Ishikawa (cell line): ENCODE data around the gene IL17REL.

Experiments
- CEBPB ChIP-seq: IDR thresholded peaks from 2 replicates; pipeline ENCODE4 v1.6.1; 2012
- CREB1 ChIP-seq: IDR thresholded peaks from 2 replicates; pipeline ENCODE4 v1.6.1; 2012; ENCODE audit warnings: low read depth
- EGR1 ChIP-seq: IDR thresholded peaks from 2 replicates; pipeline ENCODE4 v1.6.1; 2012
- EP300 ChIP-seq: IDR thresholded peaks from 2 replicates; pipeline ENCODE4 v1.6.1; 2012; ENCODE audit warnings: borderline replicate concordance
- FOXM1 ChIP-seq: IDR thresholded peaks from 2 replicates; pipeline ENCODE4 v1.6.1; 2012; ENCODE audit warnings: low read depth, borderline replicate concordance
- NFIC ChIP-seq: IDR thresholded peaks from 2 replicates; pipeline ENCODE4 v1.6.1; 2012
- RAD21 ChIP-seq: IDR thresholded peaks from 2 replicates; pipeline ENCODE4 v1.6.1; 2012; ENCODE audit warnings: low read depth
- TAF1 ChIP-seq: IDR thresholded peaks from 2 replicates; pipeline ENCODE4 v1.6.1; 2012; ENCODE audit warnings: low read depth, mild to moderate bottlenecking
- TCF12 ChIP-seq: IDR thresholded peaks from 2 replicates; pipeline ENCODE4 v1.6.1; 2012; ENCODE audit warnings: low read depth
- TEAD4 ChIP-seq: IDR thresholded peaks from 2 replicates; pipeline ENCODE4 v1.6.1; 2012
- YY1 ChIP-seq: IDR thresholded peaks from 2 replicates; pipeline ENCODE4 v1.6.1; 2012; ENCODE audit warnings: low read depth
- ZBTB7A ChIP-seq: IDR thresholded peaks from 2 replicates; pipeline ENCODE4 v1.6.1; 2012; ENCODE audit warnings: low read depth
- TF ChIP-seq, protein P1 (sequence below): IDR thresholded peaks from 2 replicates; pipeline ENCODE4 v1.6.1; 2012
- TF ChIP-seq, protein P2 (sequence below): IDR thresholded peaks from 2 replicates; pipeline ENCODE4 v1.6.1; 2012
- TF ChIP-seq, protein P3 (sequence below): IDR thresholded peaks from 2 replicates; pipeline ENCODE4 v1.6.1; 2012; ENCODE audit warnings: low read depth, mild to moderate bottlenecking

IL17REL gene

DNA sequence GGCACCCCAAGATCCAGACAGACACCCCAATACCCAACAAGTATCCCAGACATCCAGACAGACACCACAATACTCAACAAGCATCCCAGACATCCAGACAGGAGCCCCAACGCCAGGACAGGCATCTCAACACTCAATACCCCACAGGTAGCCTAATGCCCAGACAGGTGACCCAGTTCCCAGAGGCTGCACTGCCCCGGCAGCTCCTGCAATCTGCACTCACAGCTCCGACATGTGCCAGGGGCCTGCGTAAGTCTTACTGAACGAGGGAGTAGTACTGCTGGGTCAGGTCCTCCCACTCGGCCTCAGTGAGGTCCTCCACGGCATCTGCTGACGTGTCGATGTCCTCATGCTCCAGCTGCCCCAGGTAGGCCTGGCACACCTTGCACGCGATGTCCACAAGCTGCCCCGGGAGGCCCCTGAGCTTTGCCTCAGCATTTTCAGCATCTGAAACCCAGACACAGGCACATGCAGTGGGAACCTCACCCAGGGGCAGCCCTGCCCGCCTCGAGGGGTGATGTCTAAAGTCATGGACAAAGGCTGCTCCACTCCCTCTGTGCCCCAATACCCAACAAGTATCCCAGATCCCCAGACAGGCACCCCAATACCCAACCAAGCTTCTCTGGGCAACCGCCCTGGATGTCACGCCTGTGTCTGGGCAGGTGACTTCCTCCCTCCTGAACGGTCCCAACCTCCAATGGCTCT is 28.9 kb upstream of the IL17REL start:
- TF ChIP-seq, protein P1, sequence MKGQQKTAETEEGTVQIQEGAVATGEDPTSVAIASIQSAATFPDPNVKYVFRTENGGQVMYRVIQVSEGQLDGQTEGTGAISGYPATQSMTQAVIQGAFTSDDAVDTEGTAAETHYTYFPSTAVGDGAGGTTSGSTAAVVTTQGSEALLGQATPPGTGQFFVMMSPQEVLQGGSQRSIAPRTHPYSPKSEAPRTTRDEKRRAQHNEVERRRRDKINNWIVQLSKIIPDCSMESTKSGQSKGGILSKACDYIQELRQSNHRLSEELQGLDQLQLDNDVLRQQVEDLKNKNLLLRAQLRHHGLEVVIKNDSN = no peak
- TF ChIP-seq RAD21 = no peak
- TF ChIP-seq, protein P2, sequence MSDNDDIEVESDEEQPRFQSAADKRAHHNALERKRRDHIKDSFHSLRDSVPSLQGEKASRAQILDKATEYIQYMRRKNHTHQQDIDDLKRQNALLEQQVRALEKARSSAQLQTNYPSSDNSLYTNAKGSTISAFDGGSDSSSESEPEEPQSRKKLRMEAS = no peak
- TF ChIP-seq TCF12 = no peak
- TF ChIP-seq CEBPB = no peak
- TF ChIP-seq TEAD4 = no peak
- no peak for TF ChIP-seq CREB1
- no peak for TF ChIP-seq EP300
- no peak for TF ChIP-seq EGR1
- no peak for TF ChIP-seq TAF1
- TF ChIP-seq NFIC = no peak
- TF ChIP-seq, protein P3, sequence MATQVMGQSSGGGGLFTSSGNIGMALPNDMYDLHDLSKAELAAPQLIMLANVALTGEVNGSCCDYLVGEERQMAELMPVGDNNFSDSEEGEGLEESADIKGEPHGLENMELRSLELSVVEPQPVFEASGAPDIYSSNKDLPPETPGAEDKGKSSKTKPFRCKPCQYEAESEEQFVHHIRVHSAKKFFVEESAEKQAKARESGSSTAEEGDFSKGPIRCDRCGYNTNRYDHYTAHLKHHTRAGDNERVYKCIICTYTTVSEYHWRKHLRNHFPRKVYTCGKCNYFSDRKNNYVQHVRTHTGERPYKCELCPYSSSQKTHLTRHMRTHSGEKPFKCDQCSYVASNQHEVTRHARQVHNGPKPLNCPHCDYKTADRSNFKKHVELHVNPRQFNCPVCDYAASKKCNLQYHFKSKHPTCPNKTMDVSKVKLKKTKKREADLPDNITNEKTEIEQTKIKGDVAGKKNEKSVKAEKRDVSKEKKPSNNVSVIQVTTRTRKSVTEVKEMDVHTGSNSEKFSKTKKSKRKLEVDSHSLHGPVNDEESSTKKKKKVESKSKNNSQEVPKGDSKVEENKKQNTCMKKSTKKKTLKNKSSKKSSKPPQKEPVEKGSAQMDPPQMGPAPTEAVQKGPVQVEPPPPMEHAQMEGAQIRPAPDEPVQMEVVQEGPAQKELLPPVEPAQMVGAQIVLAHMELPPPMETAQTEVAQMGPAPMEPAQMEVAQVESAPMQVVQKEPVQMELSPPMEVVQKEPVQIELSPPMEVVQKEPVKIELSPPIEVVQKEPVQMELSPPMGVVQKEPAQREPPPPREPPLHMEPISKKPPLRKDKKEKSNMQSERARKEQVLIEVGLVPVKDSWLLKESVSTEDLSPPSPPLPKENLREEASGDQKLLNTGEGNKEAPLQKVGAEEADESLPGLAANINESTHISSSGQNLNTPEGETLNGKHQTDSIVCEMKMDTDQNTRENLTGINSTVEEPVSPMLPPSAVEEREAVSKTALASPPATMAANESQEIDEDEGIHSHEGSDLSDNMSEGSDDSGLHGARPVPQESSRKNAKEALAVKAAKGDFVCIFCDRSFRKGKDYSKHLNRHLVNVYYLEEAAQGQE = no peak
- no peak for TF ChIP-seq YY1
- TF ChIP-seq FOXM1 = no peak
- no peak for TF ChIP-seq ZBTB7A

DNA sequence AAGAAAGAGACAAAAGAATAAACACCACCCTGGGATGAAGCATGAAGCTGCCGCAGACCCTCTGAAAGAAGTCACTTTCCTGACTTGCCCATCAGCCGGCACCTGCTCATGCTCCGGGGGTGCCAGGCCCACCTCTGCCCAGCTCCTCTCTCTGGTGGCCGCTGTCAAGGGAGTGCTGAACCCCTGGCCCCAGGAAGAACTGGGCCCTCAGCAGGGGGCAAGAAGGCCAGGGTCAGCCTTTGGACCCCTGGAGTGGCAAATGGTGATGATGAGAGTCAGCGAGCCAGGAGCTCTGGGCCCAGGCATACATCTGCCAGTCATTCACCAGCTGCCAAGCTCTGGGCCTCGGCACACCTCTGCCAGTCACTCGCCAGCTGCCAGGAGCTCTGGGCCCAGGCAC is 28.2 kb upstream of the IL17REL start:
- TF ChIP-seq TCF12 = no peak
- TF ChIP-seq, protein P2 = no peak
- no peak for TF ChIP-seq EP300
- TF ChIP-seq ZBTB7A = no peak
- TF ChIP-seq CREB1 = no peak
- TF ChIP-seq, protein P3 = no peak
- TF ChIP-seq NFIC = no peak
- TF ChIP-seq, protein P1 = no peak
- TF ChIP-seq RAD21 = no peak
- TF ChIP-seq EGR1 = no peak
- no peak for TF ChIP-seq TEAD4
- TF ChIP-seq YY1 = no peak
- TF ChIP-seq CEBPB = no peak
- no peak for TF ChIP-seq FOXM1
- no peak for TF ChIP-seq TAF1

DNA sequence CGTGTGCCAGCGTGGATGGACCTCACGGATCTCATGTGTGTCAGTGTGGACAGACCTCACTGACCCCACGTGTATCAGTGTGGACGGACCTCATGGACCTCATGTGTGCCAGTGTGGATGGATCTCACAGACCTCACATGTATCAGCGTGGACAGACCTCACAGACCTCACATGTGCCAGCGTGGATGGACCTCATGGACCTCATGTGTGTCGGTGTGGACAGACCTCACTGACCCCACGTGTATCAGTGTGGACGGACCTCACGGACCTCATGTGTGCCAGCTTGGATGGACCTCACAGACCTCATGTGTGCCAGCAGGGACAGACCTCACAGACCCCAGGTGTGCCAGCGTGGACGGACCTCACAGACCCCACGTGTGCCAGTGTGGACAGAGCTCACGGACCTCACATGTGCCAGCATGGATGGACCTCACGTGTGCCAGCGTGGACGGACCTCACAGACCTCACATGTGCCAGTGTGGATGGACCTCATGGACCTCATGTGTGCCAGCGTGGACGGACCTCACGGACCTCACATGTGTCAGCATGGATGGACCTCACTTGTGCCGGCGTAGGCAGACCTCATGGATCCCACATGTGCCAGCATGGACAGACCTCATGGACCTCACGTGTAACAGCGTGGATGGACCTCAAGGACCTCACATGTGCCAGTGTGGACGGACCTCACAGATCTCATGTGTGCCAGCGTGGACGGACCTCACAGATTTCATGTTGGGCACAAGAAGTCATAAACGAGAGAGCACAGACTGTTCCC is 27.3 kb upstream of the IL17REL start:
- TF ChIP-seq, protein P3 = no peak
- TF ChIP-seq, protein P1 = no peak
- TF ChIP-seq FOXM1 (no peak), TAF1 (no peak), RAD21 (no peak), EGR1 (no peak), EP300 (no peak), TEAD4 (no peak), YY1 (no peak), CREB1 (no peak), NFIC (no peak), ZBTB7A (no peak), TCF12 (no peak), CEBPB (no peak)
- TF ChIP-seq, protein P2 = no peak
